Neural cell (in vitro differentiated cells): ENCODE results near the gene MACROH2A2. TPM values are rescaled to one million over a fixed set of nuclear protein-coding genes. Genes with fewer than 3 reads are reported as not detected.

Source experiments
- H2AFZ ChIP-seq: fragments of 200-600, 300-800 bp; sonication (generic), shearing (Covaris generic); 2 replicates; pipeline ENCODE4 v1.6.0; 2014; ENCODE audit warnings: low read depth, mild to moderate bottlenecking, antibody characterized with exemption, low read length, moderate library complexity
- H3F3A ChIP-seq: fragments of 200-600 bp; shearing (Covaris generic); 2 replicates; pipeline ENCODE4 v1.6.1; 2016; ENCODE audit warnings: mild to moderate bottlenecking, moderate library complexity, mixed read lengths, antibody characterized with exemption, low read length; ENCODE audit not compliant: insufficient read depth, poor library complexity, severe bottlenecking
- H3K27ac ChIP-seq: fragments of 200-600, 300-800 bp; sonication (generic), shearing (Covaris generic); 2 replicates; pipeline ENCODE4 v1.5.1; 2014; ENCODE audit warnings: mild to moderate bottlenecking, low read length, moderate library complexity
- H3K27me3 ChIP-seq: fragments of 300-800, 200-600 bp; sonication (generic), shearing (Covaris generic); 2 replicates; pipeline ENCODE4 v1.6.0; 2014; ENCODE audit warnings: mild to moderate bottlenecking, low read depth, low read length, moderate library complexity; ENCODE audit not compliant: insufficient read depth
- H3K36me3 ChIP-seq: fragments of 300-800, 200-600 bp; sonication (generic), shearing (Covaris generic); 2 replicates; pipeline ENCODE4 v1.5.1; 2014; ENCODE audit warnings: mild to moderate bottlenecking, antibody characterized with exemption, low read length, moderate library complexity; ENCODE audit not compliant: insufficient read depth
- H3K4me2 ChIP-seq: fragments of 300-800, 200-600 bp; sonication (generic), shearing (Covaris generic); 2 replicates; pipeline ENCODE4 v1.6.0; 2014; ENCODE audit warnings: mild to moderate bottlenecking, low read length
- H3K4me3 ChIP-seq: fragments of 300-800, 200-600 bp; sonication (generic), shearing (Covaris generic); 2 replicates; pipeline ENCODE4 v1.5.1; 2014; ENCODE audit warnings: mild to moderate bottlenecking, low read length, moderate library complexity
- H3K79me2 ChIP-seq: fragments of 200-600 bp; shearing (Covaris generic); replicated peaks from 2 replicates; pipeline ENCODE4 v1.6.0; 2014; ENCODE audit warnings: mild to moderate bottlenecking, low read length, moderate library complexity; ENCODE audit not compliant: insufficient read depth
- H3K9ac ChIP-seq: fragments of 300-800, 200-600 bp; sonication (generic), shearing (Covaris generic); 2 replicates; pipeline ENCODE4 v1.6.1; 2016; ENCODE audit warnings: mild to moderate bottlenecking, low read length, mixed read lengths
- H3K9me2 ChIP-seq: fragments of 200-600 bp; shearing (Covaris generic); 2 replicates; pipeline ENCODE4 v1.6.1; 2016; ENCODE audit warnings: mild to moderate bottlenecking, low read length, mixed read lengths; ENCODE audit not compliant: insufficient read depth
- H3K9me3 ChIP-seq: fragments of 200-600, 300-800 bp; sonication (generic), shearing (Covaris generic); 2 replicates; pipeline ENCODE4 v1.6.1; 2016; ENCODE audit warnings: mild to moderate bottlenecking, mixed run types, low read length, moderate library complexity, mixed read lengths
- H4K20me1 ChIP-seq: fragments of 200-600 bp; shearing (Covaris generic); 2 replicates; pipeline ENCODE4 v1.6.1; 2016; ENCODE audit warnings: mild to moderate bottlenecking, mixed run types; ENCODE audit not compliant: insufficient read depth
- EP300 ChIP-seq: fragments of 450-650 bp; conservative IDR thresholded peaks from 2 replicates; pipeline ENCODE4 v1.6.1; 2014; ENCODE audit warnings: antibody characterized with exemption, mild to moderate bottlenecking, moderate library complexity; ENCODE audit not compliant: poor library complexity, severe bottlenecking
- EZH2 ChIP-seq: fragments of 200-600, 300-800 bp; shearing (Covaris generic), sonication (generic); IDR thresholded peaks from 2 replicates; pipeline ENCODE4 v1.6.1; 2014; ENCODE audit warnings: antibody characterized with exemption, low read length, borderline replicate concordance, mild to moderate bottlenecking; ENCODE audit not compliant: insufficient read depth, poor library complexity, severe bottlenecking
- MXI1 ChIP-seq: fragments of 450-650 bp; conservative IDR thresholded peaks from 2 replicates; pipeline ENCODE4 v1.6.1; 2014; ENCODE audit warnings: antibody characterized with exemption, mild to moderate bottlenecking; ENCODE audit not compliant: poor library complexity, severe bottlenecking
- POLR2AphosphoS5 ChIP-seq: IDR thresholded peaks from 2 replicates; pipeline ENCODE4 v1.6.1; 2012
- RAD21 ChIP-seq: fragments of 450-650 bp; conservative IDR thresholded peaks from 2 replicates; pipeline ENCODE4 v1.6.1; 2014; ENCODE audit warnings: antibody characterized with exemption, mild to moderate bottlenecking, moderate library complexity
- SMC3 ChIP-seq: fragments of 450-650 bp; conservative IDR thresholded peaks from 2 replicates; pipeline ENCODE4 v1.6.1; 2014; ENCODE audit warnings: antibody characterized with exemption, mild to moderate bottlenecking, moderate library complexity; ENCODE audit not compliant: poor library complexity
- TAF1 ChIP-seq: IDR thresholded peaks from 2 replicates; pipeline ENCODE4 v1.6.1; 2012; ENCODE audit warnings: low read depth
- polyA plus RNA-seq: library from polyadenylated mRNA; depleted of rRNA; stranded (reverse); fragments of >200 nt; gene quantifications from 2 replicates; pipeline ENCODE4 v1.2.3, GENCODE V29; 2014
- TF ChIP-seq, protein P1 (sequence below): fragments of 450-650 bp; IDR thresholded peaks from 2 replicates; pipeline ENCODE4 v1.5.1; 2014; ENCODE audit warnings: antibody characterized with exemption, mild to moderate bottlenecking, moderate library complexity; ENCODE audit not compliant: poor library complexity, severe bottlenecking
- TF ChIP-seq, protein P2 (sequence below): IDR thresholded peaks from 2 replicates; pipeline ENCODE4 v1.6.1; 2012; ENCODE audit warnings: borderline replicate concordance

The MACROH2A2 gene
- polyA plus RNA-seq, 1 donor from 2014 or later = 173 TPM

DNA sequence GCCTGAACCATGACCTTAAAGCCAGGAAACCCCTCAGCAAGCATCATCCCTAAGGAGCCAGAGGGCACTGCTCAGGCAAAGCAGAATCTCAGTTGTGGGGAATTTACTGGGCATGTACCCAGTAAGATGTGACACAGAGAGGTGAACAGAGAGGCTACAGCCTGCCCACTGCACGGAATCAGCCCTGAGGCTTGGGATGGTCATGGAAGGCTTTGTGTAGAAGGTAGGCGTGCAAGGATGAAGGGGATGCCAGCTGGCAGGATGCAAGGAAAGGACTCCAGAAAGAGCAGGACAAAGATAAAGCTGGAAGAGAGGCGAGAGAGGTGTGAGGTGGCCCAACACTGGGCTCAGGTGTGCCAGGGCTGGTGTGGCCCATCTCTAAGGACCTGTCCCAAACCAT, 82.4 kb downstream of the MACROH2A2 start:
- H3K4me2 ChIP-seq = no peak overlapping the region
- H3K27me3 ChIP-seq = peaks cover 26% of the 10 kb centered on the region
- no peak overlapping the region for H3K4me3 ChIP-seq
- no peaks in the 10 kb centered on the region for H3K79me2 ChIP-seq
- no peaks in the 10 kb centered on the region for H3K9me3 ChIP-seq
- no peaks in the 10 kb centered on the region for H3K36me3 ChIP-seq
- H4K20me1 ChIP-seq = no peaks in the 10 kb centered on the region
- H3K9ac ChIP-seq = no peak overlapping the region
- no peaks in the 10 kb centered on the region for H3F3A ChIP-seq
- no peak overlapping the region for H3K27ac ChIP-seq
- H3K9me2 ChIP-seq = no peaks in the 10 kb centered on the region
- TF ChIP-seq, protein P1, sequence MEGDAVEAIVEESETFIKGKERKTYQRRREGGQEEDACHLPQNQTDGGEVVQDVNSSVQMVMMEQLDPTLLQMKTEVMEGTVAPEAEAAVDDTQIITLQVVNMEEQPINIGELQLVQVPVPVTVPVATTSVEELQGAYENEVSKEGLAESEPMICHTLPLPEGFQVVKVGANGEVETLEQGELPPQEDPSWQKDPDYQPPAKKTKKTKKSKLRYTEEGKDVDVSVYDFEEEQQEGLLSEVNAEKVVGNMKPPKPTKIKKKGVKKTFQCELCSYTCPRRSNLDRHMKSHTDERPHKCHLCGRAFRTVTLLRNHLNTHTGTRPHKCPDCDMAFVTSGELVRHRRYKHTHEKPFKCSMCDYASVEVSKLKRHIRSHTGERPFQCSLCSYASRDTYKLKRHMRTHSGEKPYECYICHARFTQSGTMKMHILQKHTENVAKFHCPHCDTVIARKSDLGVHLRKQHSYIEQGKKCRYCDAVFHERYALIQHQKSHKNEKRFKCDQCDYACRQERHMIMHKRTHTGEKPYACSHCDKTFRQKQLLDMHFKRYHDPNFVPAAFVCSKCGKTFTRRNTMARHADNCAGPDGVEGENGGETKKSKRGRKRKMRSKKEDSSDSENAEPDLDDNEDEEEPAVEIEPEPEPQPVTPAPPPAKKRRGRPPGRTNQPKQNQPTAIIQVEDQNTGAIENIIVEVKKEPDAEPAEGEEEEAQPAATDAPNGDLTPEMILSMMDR = no peak
- no peak for TF ChIP-seq POLR2AphosphoS5
- no peak for TF ChIP-seq EZH2
- TF ChIP-seq MXI1 = no peak
- TF ChIP-seq SMC3 = no peak
- TF ChIP-seq RAD21 = no peak
- TF ChIP-seq TAF1 = no peak
- TF ChIP-seq, protein P2, sequence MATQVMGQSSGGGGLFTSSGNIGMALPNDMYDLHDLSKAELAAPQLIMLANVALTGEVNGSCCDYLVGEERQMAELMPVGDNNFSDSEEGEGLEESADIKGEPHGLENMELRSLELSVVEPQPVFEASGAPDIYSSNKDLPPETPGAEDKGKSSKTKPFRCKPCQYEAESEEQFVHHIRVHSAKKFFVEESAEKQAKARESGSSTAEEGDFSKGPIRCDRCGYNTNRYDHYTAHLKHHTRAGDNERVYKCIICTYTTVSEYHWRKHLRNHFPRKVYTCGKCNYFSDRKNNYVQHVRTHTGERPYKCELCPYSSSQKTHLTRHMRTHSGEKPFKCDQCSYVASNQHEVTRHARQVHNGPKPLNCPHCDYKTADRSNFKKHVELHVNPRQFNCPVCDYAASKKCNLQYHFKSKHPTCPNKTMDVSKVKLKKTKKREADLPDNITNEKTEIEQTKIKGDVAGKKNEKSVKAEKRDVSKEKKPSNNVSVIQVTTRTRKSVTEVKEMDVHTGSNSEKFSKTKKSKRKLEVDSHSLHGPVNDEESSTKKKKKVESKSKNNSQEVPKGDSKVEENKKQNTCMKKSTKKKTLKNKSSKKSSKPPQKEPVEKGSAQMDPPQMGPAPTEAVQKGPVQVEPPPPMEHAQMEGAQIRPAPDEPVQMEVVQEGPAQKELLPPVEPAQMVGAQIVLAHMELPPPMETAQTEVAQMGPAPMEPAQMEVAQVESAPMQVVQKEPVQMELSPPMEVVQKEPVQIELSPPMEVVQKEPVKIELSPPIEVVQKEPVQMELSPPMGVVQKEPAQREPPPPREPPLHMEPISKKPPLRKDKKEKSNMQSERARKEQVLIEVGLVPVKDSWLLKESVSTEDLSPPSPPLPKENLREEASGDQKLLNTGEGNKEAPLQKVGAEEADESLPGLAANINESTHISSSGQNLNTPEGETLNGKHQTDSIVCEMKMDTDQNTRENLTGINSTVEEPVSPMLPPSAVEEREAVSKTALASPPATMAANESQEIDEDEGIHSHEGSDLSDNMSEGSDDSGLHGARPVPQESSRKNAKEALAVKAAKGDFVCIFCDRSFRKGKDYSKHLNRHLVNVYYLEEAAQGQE = no peak
- TF ChIP-seq EP300 = no peak
- H2AFZ ChIP-seq = no peak overlapping the region

- H3K4me2 ChIP-seq = no peak overlapping the region
- H3K9ac ChIP-seq = no peak overlapping the region
- H3F3A ChIP-seq = no peaks in the 10 kb centered on the region
- H2AFZ ChIP-seq = no peak overlapping the region
- no peaks in the 10 kb centered on the region for H3K9me3 ChIP-seq
- no peak overlapping the region for H3K27ac ChIP-seq
- no peaks in the 10 kb centered on the region for H4K20me1 ChIP-seq
- H3K27me3 ChIP-seq = peaks cover 26% of the 10 kb centered on the region
- no peaks in the 10 kb centered on the region for H3K79me2 ChIP-seq
- H3K4me3 ChIP-seq = no peak overlapping the region
- H3K36me3 ChIP-seq = no peaks in the 10 kb centered on the region
- H3K9me2 ChIP-seq = no peaks in the 10 kb centered on the region
- TF ChIP-seq, protein P1 = no peak
- TF ChIP-seq, protein P2 = no peak
- TF ChIP-seq EP300 (no peak), EZH2 (no peak), TAF1 (no peak)
These were observed 83.0 kb downstream of the MACROH2A2 start for GRCh38 chr10:70135684-70136083.
